Right ventricle myocardium inferior (tissue), 1 donor: ENCODE data around the gene RNASE3. TPM values are rescaled to one million over a fixed set of nuclear protein-coding genes. Genes with fewer than 3 reads are reported as not detected.
"Not testable (repeated sequence)": the region's sequence is repeated elsewhere in the genome, so short reads cannot be mapped to it uniquely, and the experiment has no call there.

ENCODE experiments used
- ATAC-seq: fragments of 200-7000 bp; cut with Tn5 transposase; one replicate; pipeline ENCODE4 v1.9.1; 2020; ENCODE audit warnings: mild to moderate bottlenecking, moderate library complexity
- DNase-seq: peaks from one replicate; pipeline ENCODE4 v3.0.0; 2021; ENCODE audit errors: missing footprints
- intact Hi-C: fragments of 100-400 bp; cut with DNase I; formaldehyde crosslinking; loops from one replicate; pipeline ENCODE4 v1.11.0; 2022
- long read RNA-seq: library from polyadenylated mRNA; unstranded; transcript quantifications from one replicate; pipeline ENCODE4 v2.0.0, GENCODE V29; 2021
- total RNA-seq: library from RNA; stranded (reverse); fragmentation: NEBNext Ultra II Directional; extraction: Animal tissue kit (Norgen Biotek cat#: 25700); gene quantifications from one replicate; pipeline ENCODE4 v1.2.1, GENCODE V29; 2021
- donor health status: DM: no; HTN: yes; CAD: no; lungs with severe emphysema.

RNASE3 gene
- not detected for total RNA-seq
- long read RNA-seq = 0 reads

DNA sequence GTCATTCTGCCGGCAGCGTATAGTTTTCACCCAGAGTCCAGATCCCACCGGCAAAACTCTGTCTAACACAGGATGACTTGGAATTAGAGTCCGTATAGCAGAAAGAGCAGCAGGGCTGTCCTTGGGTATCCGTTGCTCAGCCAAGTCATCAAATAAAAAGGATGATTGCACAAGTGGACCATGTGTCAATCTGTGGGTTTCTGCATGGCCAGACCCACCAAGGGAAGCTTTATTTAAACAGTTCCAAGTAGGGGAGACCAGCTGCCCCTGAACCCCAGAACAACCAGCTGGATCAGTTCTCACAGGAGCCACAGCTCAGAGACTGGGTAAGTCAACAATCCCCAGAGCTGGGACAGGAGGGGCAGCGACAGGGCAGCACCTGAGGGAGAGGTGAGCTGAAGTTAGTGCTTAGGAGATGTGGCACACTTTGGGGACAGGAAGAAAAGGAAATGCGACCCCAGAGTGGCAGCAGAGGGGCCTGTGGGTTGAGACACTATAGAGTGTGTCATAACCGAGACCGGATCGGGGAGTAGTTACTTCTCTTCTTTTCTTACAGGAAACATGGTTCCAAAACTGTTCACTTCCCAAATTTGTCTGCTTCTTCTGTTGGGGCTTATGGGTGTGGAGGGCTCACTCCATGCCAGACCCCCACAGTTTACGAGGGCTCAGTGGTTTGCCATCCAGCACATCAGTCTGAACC, at the start of gene RNASE3:
RNASE3 (plus strand) TSS at position 260 of the 700 bp plus-strand sequence; CDS start at position 562, 302 bp downstream.
- ATAC-seq, intact Hi-C loops: not testable (repeated sequence)
- peak; percentile 50 for DNase-seq

DNA sequence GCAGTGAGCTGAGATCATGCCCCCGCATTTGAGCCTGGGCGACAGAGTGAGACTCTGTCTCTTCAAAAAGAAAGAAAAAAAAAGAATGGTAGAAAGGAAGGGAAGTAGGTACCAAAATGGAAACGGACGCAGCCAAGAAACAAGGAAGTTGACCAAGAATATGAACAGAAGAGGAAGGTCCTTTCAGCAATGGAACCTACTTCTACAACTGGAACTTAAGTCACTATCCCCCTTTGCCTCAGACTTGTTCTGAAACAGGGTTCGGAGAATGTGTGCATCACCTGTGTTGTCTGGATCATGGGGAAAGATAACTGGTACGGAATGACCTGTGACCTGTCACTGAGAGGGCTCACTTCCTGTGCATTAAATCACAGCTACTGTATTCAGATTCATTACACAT, 44.6 kb upstream of the RNASE3 start:
- ATAC-seq = no peak
- DNase-seq = no peak
- intact Hi-C loops = no loop called here

- no peak for DNase-seq
- ATAC-seq = no peak
- intact Hi-C loops = no loop called here
Observed at GRCh38 chr14:20848316-20848954, 42.8 kb upstream of the RNASE3 start.

DNA sequence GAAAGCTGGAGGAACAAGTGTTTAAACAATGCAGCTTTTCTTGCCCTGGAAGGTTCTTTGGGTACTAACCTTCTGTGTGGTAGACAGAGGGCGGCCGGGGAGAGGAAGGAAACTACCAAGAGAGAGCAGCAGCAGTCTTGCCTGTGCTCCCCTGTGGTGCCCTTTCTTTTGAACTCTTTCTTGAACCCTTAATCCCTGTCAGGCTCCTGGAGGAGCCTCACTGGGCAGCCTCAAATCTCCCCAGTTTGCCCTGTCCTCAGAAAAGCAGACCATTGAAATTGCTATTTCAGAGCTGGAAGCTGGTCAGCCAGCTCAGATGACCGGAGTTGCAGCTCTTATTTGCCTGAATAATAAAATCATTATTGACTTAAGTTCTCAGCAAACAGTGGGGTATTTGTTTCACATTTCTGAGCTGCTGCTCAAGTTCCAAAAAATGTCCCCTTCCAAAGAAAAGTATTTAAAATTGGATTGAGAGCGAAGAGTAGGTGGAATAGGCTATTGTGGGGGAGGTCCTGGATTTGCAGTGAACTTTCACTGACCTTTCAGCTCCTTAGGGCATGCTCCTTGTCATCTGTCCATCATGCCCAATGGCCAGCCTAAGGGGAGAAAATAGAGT, 42.1 kb upstream of the RNASE3 start:
- DNase-seq = no peak
- intact Hi-C loops = no loop called here
- no peak for ATAC-seq

GRCh38 chr14:20853042-20853441, 38.1 kb upstream of the RNASE3 start:
- ATAC-seq (no peak), DNase-seq (no peak)
- intact Hi-C loops = no loop called here

DNA sequence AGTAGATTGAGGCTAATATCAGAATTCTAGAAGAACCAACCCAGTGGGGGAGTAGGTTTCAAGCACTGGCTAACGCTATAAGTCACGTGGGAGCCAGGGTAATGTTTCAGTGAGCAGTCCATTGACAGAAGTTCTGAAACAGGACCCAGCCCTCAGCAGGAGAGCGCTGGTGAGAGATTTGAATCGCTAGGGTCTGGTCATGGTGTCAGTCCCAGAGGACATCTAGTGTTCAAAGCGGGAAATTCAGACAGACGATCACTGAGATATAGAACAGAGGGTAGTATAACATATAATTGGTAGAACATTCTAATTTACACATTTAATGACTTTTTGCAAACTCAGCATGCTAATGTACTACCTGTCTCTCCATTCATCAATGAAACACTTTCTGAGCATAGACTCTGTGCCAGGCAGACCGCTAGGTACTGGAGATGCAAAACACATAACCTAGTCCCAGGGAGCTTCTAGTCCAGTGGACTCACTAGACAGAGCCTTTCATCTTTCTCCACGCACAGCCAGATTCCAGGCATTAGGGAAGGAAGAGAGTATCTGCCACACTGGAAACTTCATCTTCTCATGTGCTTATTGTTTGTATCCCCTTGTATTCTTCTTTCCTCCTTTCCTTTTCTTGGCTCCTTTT, 35.4 kb upstream of the RNASE3 start:
- ATAC-seq = peak; percentile 93
- intact Hi-C loops = loop anchor here (1.0 to 5.0 kb wide), 4 partner anchors 97 to 251 kb away; no protein-coding TSS in a partner anchor
- no peak for DNase-seq

GRCh38 chr14:20857207-20857606, 34.0 kb upstream of the RNASE3 start:
- ATAC-seq (no peak), DNase-seq (no peak)
- intact Hi-C loops = loop anchor here (1.0 to 5.0 kb wide), 3 partner anchors 183 to 250 kb away; no protein-coding TSS in a partner anchor

DNA sequence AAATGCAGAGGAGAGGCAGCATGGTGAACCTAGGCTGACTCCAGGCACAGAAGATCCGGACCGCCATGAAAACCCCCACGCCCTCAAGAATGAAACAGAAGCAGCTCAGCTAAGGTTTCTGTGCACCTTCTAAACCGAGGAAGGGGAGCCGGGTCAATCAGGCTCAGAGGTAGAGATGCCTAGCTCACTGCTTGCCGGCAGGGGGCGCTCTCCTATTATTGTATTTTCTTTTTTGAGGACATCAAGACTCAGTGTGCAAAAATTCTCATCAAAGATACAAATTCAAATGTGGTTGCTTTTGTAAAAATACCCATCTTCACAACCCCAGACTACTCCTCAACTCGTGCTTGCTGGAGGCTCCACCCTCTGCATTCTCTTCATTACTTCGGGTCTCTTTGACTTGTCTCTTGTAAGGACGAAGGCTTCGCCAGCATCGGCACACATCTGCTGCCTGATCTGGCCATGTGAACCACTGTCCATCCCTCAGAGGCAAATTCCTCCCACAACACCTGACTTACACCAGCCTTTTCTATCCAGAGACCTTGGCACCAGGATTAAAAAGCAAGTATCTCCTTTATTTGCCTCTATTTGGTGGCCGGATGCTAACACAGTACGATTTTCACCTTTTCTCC, 33.4 kb upstream of the RNASE3 start:
- intact Hi-C loops = loop anchor here (1.0 to 5.0 kb wide), 3 partner anchors 183 to 249 kb away; no protein-coding TSS in a partner anchor
- DNase-seq = peak; percentile 85
- peak; percentile 69 for ATAC-seq

DNA sequence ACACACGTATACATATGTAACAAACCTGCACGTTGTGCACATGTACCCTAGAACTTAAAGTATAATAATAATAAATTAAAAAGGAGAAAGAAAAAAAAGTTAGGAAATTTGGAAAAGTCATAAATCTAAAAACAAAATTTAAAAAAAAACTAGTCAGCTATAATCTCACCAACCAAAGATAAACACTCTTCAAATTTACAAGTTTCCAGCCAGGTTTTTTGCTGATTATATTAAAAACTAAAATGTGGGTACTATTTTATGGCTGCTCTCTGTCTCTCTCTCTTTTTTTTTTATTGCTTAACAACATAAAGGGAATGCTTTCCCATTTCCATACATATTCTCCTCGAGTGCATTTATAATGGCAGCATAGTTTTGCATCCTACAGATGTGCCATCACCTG, 25.0 kb upstream of the RNASE3 start:
- intact Hi-C loops = no loop called here
- no peak for DNase-seq
- no peak for ATAC-seq

DNA sequence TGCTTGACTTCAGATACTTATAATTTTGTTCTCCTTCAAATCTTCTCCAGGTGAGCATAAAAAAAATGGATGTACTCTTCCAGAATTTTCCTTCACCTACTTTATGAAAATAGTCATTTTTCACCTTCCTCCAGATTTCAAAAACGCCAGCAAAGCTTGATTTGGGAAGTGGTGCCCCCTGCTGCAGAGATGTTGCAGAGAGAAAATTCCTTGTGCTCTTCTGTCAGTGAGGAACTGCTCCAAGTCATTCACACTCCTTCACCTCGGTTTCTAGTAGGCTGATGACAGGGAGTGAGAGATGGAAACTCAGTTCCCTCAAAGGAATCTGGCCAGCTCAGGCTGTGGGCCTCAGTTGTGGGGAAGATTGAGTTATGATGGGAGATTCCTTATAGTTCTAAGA, 24.2 kb upstream of the RNASE3 start:
- ATAC-seq = no peak
- intact Hi-C loops = no loop called here

GRCh38 chr14:20873370-20874177, 17.6 kb upstream of the RNASE3 start:
- intact Hi-C loops = loop anchor here (5.0 kb wide), 1 partner anchor 176 kb away; no protein-coding TSS in a partner anchor

More for the DNA sequence above, 24.2 kb upstream of the RNASE3 start:
- DNase-seq = no peak

GRCh38 chr14:20877016-20877415, 14.2 kb upstream of the RNASE3 start:
- DNase-seq (no peak), ATAC-seq (no peak)
- intact Hi-C loops = no loop called here

More at GRCh38 chr14:20873370-20874177, 17.6 kb upstream of the RNASE3 start:
- ATAC-seq (peak; percentile 94), DNase-seq (peak; percentile 94)

DNA sequence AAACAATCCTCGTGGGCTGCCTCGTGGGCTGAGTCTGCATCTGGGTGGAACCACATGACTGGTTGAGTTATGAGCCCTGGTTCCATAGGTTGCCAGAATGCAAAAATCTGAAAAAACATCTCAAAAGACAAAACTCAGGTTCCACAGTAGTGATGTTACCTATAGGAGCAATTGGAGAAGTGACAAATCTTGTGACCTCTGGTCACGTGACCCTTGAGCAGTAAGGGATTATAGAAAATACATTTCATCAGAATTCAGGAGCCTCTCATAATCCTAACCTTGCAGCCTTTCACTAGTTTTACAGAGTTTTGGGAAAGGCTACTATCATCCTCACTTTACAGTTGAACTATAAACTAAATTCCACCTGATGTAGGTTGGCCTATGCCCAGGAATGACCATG, 12.5 kb upstream of the RNASE3 start:
- ATAC-seq = no peak
- intact Hi-C loops = no loop called here

DNA sequence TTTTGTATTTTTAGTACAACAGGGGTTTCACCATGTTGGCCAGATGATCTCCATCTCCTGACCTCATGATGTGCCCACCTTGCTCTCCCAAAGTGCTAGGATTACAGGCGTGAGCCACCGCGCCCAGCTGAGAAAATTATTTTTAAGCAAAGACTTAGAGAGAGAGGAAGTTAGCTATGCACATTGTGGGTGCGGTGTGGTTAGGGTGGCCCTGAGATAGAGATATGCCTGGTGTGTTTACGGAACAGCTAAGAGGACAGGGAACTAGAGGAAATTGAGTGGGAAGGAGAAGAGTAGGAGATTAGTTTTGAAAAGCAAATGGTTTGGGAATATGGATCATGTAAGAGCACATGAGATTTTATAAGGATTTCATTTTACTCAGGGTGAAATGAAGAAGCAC, 10.0 kb upstream of the RNASE3 start:
- DNase-seq, ATAC-seq, intact Hi-C loops: not testable (repeated sequence)

More for the DNA sequence above, 12.5 kb upstream of the RNASE3 start:
- DNase-seq = no peak

GRCh38 chr14:20882787-20883186, 8.4 kb upstream of the RNASE3 start:
- DNase-seq, intact Hi-C loops, ATAC-seq: not testable (repeated sequence)

GRCh38 chr14:20888411-20888810, 2.8 kb upstream of the RNASE3 start:
- DNase-seq, intact Hi-C loops, ATAC-seq: not testable (repeated sequence)

GRCh38 chr14:20895322-20895721, 4.1 kb downstream of the RNASE3 start:
- DNase-seq, ATAC-seq, intact Hi-C loops: not testable (repeated sequence)
